Renal pelvis (tissue), 4 donors: Measurements from ENCODE around the gene GRM8. TPM values are rescaled to one million over a fixed set of nuclear protein-coding genes. Genes with fewer than 3 reads are reported as not detected.
A peak's percentile ranks its signal among the peaks of the same experiment; 100 is the strongest.

Experiments
- DNase-seq: peaks from one replicate; pipeline ENCODE4 v3.0.0-alpha.2; 2013
- polyA plus RNA-seq, 3 donors: library from polyadenylated mRNA; unstranded; fragments of 120-200 nt; gene quantifications; one replicate each; pipeline ENCODE4 v1.2.1, GENCODE V29; 2013; ENCODE audit not compliant: insufficient read length in 3 of 3

GRM8 gene
- polyA plus RNA-seq, 3 donors: 8.3 to 9.5 (median 9.1) TPM

DNA sequence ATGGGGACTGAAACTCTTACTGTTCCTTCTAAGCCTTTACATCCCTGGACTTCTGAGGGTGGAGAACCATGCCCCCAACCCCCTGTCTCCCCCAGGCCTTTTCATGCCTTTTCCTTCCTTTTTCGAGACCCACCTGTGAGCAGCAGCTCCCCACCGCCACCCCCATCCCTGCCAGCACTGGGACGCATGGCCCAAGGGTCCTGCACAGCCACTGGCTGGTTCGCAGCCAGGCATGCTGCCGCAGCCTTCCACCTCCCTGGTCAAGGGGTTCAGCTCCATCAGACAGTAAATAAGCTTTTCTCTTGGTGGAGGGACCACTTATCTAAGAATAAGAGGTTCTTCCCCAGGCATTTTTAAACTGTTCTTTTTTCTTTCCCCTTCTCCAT lies 584.4 kb downstream of the GRM8 start:
- no peak for DNase-seq

DNA sequence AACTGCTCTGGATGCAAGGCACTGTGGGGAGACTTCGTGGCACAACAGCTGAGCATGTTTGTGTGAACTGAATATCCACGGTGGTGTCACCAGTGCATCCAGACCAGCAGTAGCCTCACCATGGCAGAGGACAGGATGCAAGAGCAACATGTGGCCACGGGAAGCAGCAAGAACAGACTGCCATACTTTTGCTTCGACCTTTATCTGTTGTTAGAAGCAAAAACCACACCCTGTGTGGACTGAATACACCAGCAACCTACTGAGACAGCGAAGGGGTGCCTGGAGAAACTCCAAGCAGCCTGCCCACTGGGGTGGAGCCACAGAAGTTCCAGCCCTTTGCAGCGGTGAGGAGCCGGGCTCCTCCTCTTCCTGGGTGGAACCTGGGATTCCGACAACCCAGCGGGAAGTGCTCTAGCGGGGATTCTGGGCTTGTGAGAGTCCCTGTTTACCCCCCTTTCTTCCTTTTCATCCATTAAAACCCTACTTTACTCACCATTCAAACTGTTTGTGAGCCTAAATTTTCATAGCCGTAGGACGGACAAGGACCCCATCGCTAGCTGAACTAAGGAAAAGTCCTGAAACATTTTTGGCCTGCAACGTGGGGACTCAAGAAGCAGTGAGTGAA lies 584.9 kb downstream of the GRM8 start:
- no peak for DNase-seq

GRCh38 chr7:126662856-126663255 lies 589.9 kb downstream of the GRM8 start:
- no peak for DNase-seq

DNA sequence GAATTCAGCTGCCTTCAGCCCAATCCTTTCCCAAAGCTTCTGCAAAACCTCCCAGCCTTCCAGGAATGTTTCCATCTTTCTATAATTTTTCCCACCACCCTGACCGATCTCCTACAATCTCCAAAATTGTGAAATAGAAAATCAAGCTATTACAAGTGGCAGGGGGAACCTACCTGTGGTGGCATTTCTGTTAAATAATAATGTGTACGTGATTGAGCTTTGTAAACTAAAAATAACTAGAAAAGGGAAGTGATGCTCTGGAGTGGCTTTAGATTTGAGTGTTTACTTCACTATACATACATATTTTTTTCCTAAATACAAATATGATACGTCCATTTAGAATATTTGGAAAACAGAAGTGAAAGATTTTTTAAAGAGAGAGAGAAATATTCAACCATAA lies 593.6 kb downstream of the GRM8 start:
- no peak for DNase-seq

DNA sequence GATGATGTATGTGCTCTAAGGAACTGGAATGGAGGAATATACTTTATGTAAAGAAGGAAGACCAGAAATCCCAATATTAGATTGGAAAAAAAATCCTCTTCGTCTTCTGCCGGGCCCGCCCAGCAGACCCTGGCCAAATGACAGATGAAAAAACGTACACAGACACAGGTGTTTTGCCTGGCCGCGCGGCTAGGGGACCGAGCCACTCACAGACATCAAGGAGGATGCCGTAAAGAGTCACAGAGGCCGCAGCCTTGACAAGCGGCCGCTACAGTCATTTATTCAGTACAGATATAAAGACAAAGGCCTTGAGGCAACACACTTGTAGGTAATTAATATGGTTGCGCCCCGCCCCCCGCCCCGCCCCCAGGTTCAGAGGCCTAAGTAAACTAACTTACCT lies 594.1 kb downstream of the GRM8 start:
- DNase-seq: no peak

DNA sequence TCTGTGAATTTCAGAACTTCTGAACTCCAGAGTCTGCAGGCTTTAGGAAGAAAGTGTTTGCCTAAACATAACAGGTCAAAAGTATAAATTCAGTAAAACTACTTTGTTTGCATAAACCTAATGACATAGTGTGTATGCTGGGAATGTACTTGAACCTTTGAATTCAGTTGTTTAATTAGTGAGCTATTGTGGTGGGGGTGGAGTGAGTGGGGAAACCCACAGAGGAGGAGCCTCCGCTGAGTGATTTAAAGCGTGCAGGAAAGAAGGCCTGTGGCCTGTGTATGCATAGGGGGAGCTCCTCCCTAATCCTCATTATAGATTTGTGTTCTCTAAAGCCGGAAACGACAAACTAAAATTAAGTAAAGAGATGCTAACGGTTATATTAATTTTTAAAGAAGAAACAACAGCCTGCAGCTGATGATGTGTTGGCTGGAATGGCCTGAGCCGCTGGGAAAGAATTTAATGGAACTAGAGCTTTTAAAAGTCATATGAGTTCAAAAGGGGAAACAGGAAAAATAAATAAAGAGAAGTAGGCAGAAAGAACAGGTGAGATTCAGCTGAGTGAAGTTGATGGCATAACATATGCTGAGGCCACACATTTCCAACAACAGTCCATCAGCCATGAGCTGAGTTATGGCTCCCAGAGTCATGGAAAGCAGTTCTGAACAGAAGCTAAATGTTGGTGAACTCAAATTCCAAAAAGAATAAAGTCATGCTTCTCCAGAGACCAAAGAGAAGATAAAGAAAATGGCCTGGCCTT lies 595.0 kb downstream of the GRM8 start:
- peak; percentile 16 for DNase-seq

GRCh38 chr7:126657137-126657536 lies 595.6 kb downstream of the GRM8 start:
- DNase-seq: no peak

DNA sequence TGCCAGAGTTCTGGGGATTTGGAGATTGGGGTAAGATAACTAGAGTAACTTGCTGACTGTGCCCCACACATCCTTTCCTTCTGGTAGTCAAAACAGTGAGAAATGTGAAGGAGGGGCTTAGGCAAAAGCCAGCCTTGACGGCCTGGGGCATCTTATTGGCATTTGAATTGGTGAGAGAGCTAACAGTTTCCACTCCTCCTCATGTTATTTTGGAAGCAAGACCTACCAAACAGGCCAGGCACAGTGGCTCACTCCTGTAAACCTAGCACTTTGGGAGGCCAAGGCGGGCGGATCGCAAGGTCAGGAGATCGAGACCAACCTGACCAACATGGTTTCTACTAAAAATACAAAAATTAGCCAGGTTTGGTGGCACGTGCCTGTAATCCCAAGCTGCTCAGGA lies 596.6 kb downstream of the GRM8 start:
- no peak for DNase-seq

- DNase-seq: no peak
Observed at GRCh38 chr7:126637538-126637937, 615.2 kb downstream of the GRM8 start.

GRCh38 chr7:126635545-126635944 lies 617.2 kb downstream of the GRM8 start:
- no peak for DNase-seq

- no peak for DNase-seq
Observed at GRCh38 chr7:126608339-126608776, 644.4 kb downstream of the GRM8 start.

DNA sequence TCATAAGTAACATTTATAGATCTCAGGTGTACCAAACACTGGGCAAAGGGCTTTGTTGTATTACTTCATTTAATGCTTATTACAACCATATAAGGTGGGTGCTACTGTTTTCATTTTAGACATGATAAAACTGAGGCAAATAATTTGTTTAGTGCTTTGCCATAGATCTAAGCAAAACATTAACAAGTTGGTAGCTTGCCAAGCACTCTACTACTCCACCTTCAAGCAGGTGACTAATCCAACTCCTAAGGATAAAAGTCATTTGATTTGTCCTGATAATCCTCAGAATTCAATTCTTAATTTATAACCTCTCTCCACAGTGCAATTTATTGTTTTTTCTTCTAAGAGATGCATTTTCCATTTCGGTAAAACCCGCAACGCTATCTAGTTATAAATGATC lies 646.4 kb downstream of the GRM8 start:
- DNase-seq: no peak

DNA sequence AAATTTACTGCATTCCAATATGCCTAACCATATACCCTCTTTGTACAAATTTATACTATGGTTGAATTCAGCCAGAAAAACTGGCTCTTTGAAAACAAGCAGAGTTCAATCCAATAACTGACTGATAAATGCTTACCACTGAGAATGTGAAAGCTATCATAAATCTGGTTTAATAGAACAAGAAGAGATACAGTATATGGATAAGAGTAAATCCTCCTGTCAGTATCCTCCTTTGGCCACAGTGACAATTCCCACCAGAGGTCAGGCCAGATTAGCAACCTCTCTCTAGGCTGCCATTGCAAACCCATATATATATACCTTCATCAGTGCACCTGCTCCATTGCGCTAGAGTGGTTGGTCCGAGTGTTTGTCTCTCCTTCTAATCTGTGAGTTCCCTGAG lies 647.2 kb downstream of the GRM8 start:
- DNase-seq: no peak

GRCh38 chr7:126605056-126605455 lies 647.7 kb downstream of the GRM8 start:
- no peak for DNase-seq

- DNase-seq: no peak
Observed at GRCh38 chr7:126589068-126589684, 663.6 kb downstream of the GRM8 start.

DNA sequence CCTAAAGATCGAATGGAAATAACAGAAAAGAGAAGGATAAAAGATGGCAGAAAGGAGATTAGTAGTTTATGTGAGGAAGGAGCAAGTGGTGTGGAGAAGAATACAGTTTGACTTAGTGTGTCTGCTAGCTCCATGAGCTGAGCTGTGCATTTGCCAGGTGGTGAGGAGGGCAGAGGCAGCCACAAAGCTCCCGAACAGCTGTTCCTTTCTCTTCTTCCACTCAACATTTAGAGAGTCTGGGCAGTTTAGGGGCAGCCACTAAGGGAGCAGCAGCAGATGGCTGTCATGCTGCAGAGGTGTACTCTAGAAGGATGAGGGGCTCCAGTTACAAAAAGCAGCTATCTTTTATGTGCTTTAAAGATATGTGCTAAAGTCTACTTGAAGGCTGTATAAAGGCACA lies 674.4 kb downstream of the GRM8 start:
- no peak for DNase-seq

- no peak for DNase-seq
Observed at GRCh38 chr7:126574276-126575250, 678.2 kb downstream of the GRM8 start.

- DNase-seq: no peak
Observed at GRCh38 chr7:126570845-126571244, 681.9 kb downstream of the GRM8 start.

DNA sequence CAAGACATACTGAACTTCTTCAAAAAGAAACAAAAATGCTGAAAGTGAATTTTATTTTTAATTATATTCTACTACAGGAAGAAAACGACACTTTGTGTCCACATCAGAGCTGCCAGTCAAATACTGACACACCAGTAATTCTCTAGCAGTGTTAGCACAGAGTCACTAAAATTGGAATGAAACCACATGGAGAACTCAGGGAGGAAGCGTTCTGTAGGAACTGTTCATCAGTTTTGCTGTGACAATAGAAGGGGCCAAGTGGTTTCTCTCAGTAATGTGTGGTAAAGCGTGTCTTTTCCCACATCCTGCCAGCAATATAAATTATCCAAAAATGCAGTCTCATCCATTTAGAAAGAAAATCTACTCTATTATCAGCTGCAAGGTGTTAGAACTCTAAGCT lies 683.3 kb downstream of the GRM8 start:
- no peak for DNase-seq

GRCh38 chr7:126557271-126557670 lies 695.5 kb downstream of the GRM8 start:
- DNase-seq: no peak

GRCh38 chr7:126541406-126541805 lies 711.3 kb downstream of the GRM8 start:
- no peak for DNase-seq

DNA sequence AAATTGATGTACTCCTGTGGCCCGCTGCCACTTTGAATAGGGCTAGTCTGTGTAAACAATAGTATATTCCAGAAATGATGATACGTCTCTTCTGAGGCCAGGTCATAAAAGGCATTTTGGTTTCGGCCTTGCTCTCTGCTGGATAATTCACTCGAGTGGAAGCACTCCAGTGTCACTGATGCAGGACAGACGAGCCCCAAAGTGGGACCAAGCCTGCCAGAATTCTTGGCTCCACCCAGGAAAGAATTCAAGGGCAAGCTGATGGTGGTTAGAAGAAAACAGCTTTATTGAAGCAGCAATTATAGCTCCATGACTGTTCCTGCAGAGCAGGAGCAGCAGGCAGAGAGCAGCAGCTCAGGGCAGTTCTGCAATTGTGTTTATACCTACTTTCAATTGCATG lies 717.6 kb downstream of the GRM8 start:
- DNase-seq: no peak
